Measurements from ENCODE around the gene AKAP3. TPM values are rescaled to one million over a fixed set of nuclear protein-coding genes. Genes with fewer than 3 reads are reported as not detected.
A peak's percentile ranks its signal among the peaks of the same experiment; 100 is the strongest.

Gene AKAP3
- total RNA-seq, 1 donor from 2014 or later: 1.0 TPM

- peaks cover 15 to 23% (median 21%) of the 10 kb centered on the region in 3 donors for H3K4me1 ChIP-seq (ENCODE audit: control insufficient read depth in 3 of 3, insufficient read depth in 3 of 3, low read length in 3 of 3)
- no peaks in the 10 kb centered on the region for H3K27me3 ChIP-seq (ENCODE audit: control insufficient read depth in 3 of 3, insufficient read depth in 3 of 3, low read length in 3 of 3)
- peak overlapping the region; percentile 81 for H3K27ac ChIP-seq (ENCODE audit: low read depth, low read length)
- H3K36me3 ChIP-seq (ENCODE audit: control insufficient read depth in 3 of 3, insufficient read depth in 3 of 3, low read length in 3 of 3): peaks cover 0 to 2% (median 0%) of the 10 kb centered on the region in 3 donors
- peak overlapping the region; percentile 84 to 95 (median 93) for H3K9ac ChIP-seq (ENCODE audit: low read depth in 1 of 3, low read length in 3 of 3)
- peak overlapping the region; percentile 89 to 100 (median 92) for H3K4me3 ChIP-seq (ENCODE audit: low read length in 3 of 3)
- H3K9me3 ChIP-seq (ENCODE audit: control insufficient read depth in 3 of 3, low read length in 3 of 3): no peaks in the 10 kb centered on the region
These were observed 749 bp downstream of the AKAP3 start for GRCh38 chr12:4648104-4648500.

GRCh38 chr12:4645023-4645422, 3.8 kb downstream of the AKAP3 start:
- H3K27me3 ChIP-seq (ENCODE audit: control insufficient read depth in 3 of 3, insufficient read depth in 3 of 3, low read length in 3 of 3): no peaks in the 10 kb centered on the region
- no peak overlapping the region for H3K27ac ChIP-seq (ENCODE audit: low read depth, low read length)
- peaks cover 4 to 13% (median 7%) of the 10 kb centered on the region in 3 donors for H3K4me1 ChIP-seq (ENCODE audit: control insufficient read depth in 3 of 3, insufficient read depth in 3 of 3, low read length in 3 of 3)
- H3K4me3 ChIP-seq (ENCODE audit: low read length in 3 of 3): no peak overlapping the region
- H3K9ac ChIP-seq (ENCODE audit: low read depth in 1 of 3, low read length in 3 of 3): no peak overlapping the region
- H3K36me3 ChIP-seq (ENCODE audit: control insufficient read depth in 3 of 3, insufficient read depth in 3 of 3, low read length in 3 of 3): no peaks in the 10 kb centered on the region
- H3K9me3 ChIP-seq (ENCODE audit: control insufficient read depth in 3 of 3, low read length in 3 of 3): no peaks in the 10 kb centered on the region

GRCh38 chr12:4643747-4644146, 5.1 kb downstream of the AKAP3 start:
- H3K36me3 ChIP-seq (ENCODE audit: control insufficient read depth in 3 of 3, insufficient read depth in 3 of 3, low read length in 3 of 3): no peaks in the 10 kb centered on the region
- H3K4me3 ChIP-seq (ENCODE audit: low read length in 3 of 3): no peak overlapping the region
- no peaks in the 10 kb centered on the region for H3K27me3 ChIP-seq (ENCODE audit: control insufficient read depth in 3 of 3, insufficient read depth in 3 of 3, low read length in 3 of 3)
- H3K9me3 ChIP-seq (ENCODE audit: control insufficient read depth in 3 of 3, low read length in 3 of 3): no peaks in the 10 kb centered on the region
- no peak overlapping the region for H3K27ac ChIP-seq (ENCODE audit: low read depth, low read length)
- peaks cover 4 to 7% (median 4%) of the 10 kb centered on the region in 3 donors for H3K4me1 ChIP-seq (ENCODE audit: control insufficient read depth in 3 of 3, insufficient read depth in 3 of 3, low read length in 3 of 3)
- H3K9ac ChIP-seq (ENCODE audit: low read depth in 1 of 3, low read length in 3 of 3): no peak overlapping the region

GRCh38 chr12:4630262-4630661, 18.6 kb downstream of the AKAP3 start:
- peaks cover 0 to 2% (median 0%) of the 10 kb centered on the region in 3 donors for H3K9me3 ChIP-seq (ENCODE audit: control insufficient read depth in 3 of 3, low read length in 3 of 3)

GRCh38 chr12:4628406-4628805, 20.4 kb downstream of the AKAP3 start:
- Histone ChIP-seq H3K27ac (ENCODE audit: low read depth, low read length) (no peak overlapping the region), H3K36me3 (ENCODE audit: control insufficient read depth in 3 of 3, insufficient read depth in 3 of 3, low read length in 3 of 3) (no peaks in the 10 kb centered on the region), H3K9ac (ENCODE audit: low read depth in 1 of 3, low read length in 3 of 3) (no peak overlapping the region), H3K27me3 (ENCODE audit: control insufficient read depth in 3 of 3, insufficient read depth in 3 of 3, low read length in 3 of 3) (no peaks in the 10 kb centered on the region), H3K4me1 (ENCODE audit: control insufficient read depth in 3 of 3, insufficient read depth in 3 of 3, low read length in 3 of 3) (no peaks in the 10 kb centered on the region), H3K4me3 (ENCODE audit: low read length in 3 of 3) (no peak overlapping the region), H3K9me3 (ENCODE audit: control insufficient read depth in 3 of 3, low read length in 3 of 3) (peaks cover 0 to 2% (median 0%) of the 10 kb centered on the region in 3 donors)

More at GRCh38 chr12:4630262-4630661, 18.6 kb downstream of the AKAP3 start:
- Histone ChIP-seq H3K27me3 (ENCODE audit: control insufficient read depth in 3 of 3, insufficient read depth in 3 of 3, low read length in 3 of 3) (no peaks in the 10 kb centered on the region), H3K4me1 (ENCODE audit: control insufficient read depth in 3 of 3, insufficient read depth in 3 of 3, low read length in 3 of 3) (no peaks in the 10 kb centered on the region), H3K36me3 (ENCODE audit: control insufficient read depth in 3 of 3, insufficient read depth in 3 of 3, low read length in 3 of 3) (no peaks in the 10 kb centered on the region), H3K27ac (ENCODE audit: low read depth, low read length) (no peak overlapping the region), H3K9ac (ENCODE audit: low read depth in 1 of 3, low read length in 3 of 3) (no peak overlapping the region), H3K4me3 (ENCODE audit: low read length in 3 of 3) (no peak overlapping the region)

- Histone ChIP-seq H3K27me3 (ENCODE audit: control insufficient read depth in 3 of 3, insufficient read depth in 3 of 3, low read length in 3 of 3) (no peaks in the 10 kb centered on the region), H3K27ac (ENCODE audit: low read depth, low read length) (no peak overlapping the region), H3K4me1 (ENCODE audit: control insufficient read depth in 3 of 3, insufficient read depth in 3 of 3, low read length in 3 of 3) (no peaks in the 10 kb centered on the region), H3K9ac (ENCODE audit: low read depth in 1 of 3, low read length in 3 of 3) (no peak overlapping the region), H3K36me3 (ENCODE audit: control insufficient read depth in 3 of 3, insufficient read depth in 3 of 3, low read length in 3 of 3) (no peaks in the 10 kb centered on the region), H3K9me3 (ENCODE audit: control insufficient read depth in 3 of 3, low read length in 3 of 3) (peaks cover 0 to 2% (median 0%) of the 10 kb centered on the region in 3 donors), H3K4me3 (ENCODE audit: low read length in 3 of 3) (no peak overlapping the region)
These were observed 22.3 kb downstream of the AKAP3 start for GRCh38 chr12:4626543-4626942.

GRCh38 chr12:4621511-4621910, 27.3 kb downstream of the AKAP3 start:
- no peak overlapping the region for H3K9ac ChIP-seq (ENCODE audit: low read depth in 1 of 3, low read length in 3 of 3)
- no peak overlapping the region for H3K27ac ChIP-seq (ENCODE audit: low read depth, low read length)
- no peaks in the 10 kb centered on the region for H3K9me3 ChIP-seq (ENCODE audit: control insufficient read depth in 3 of 3, low read length in 3 of 3)
- no peaks in the 10 kb centered on the region for H3K27me3 ChIP-seq (ENCODE audit: control insufficient read depth in 3 of 3, insufficient read depth in 3 of 3, low read length in 3 of 3)
- no peak overlapping the region for H3K4me3 ChIP-seq (ENCODE audit: low read length in 3 of 3)
- no peaks in the 10 kb centered on the region for H3K36me3 ChIP-seq (ENCODE audit: control insufficient read depth in 3 of 3, insufficient read depth in 3 of 3, low read length in 3 of 3)
- no peaks in the 10 kb centered on the region for H3K4me1 ChIP-seq (ENCODE audit: control insufficient read depth in 3 of 3, insufficient read depth in 3 of 3, low read length in 3 of 3)

GRCh38 chr12:4615667-4616066, 33.2 kb downstream of the AKAP3 start:
- no peaks in the 10 kb centered on the region for H3K4me1 ChIP-seq (ENCODE audit: control insufficient read depth in 3 of 3, insufficient read depth in 3 of 3, low read length in 3 of 3)
- peaks cover 12 to 38% (median 32%) of the 10 kb centered on the region in 3 donors for H3K36me3 ChIP-seq (ENCODE audit: control insufficient read depth in 3 of 3, insufficient read depth in 3 of 3, low read length in 3 of 3)
- no peak overlapping the region for H3K4me3 ChIP-seq (ENCODE audit: low read length in 3 of 3)
- H3K9me3 ChIP-seq (ENCODE audit: control insufficient read depth in 3 of 3, low read length in 3 of 3): no peaks in the 10 kb centered on the region
- no peaks in the 10 kb centered on the region for H3K27me3 ChIP-seq (ENCODE audit: control insufficient read depth in 3 of 3, insufficient read depth in 3 of 3, low read length in 3 of 3)
- H3K9ac ChIP-seq (ENCODE audit: low read depth in 1 of 3, low read length in 3 of 3): no peak overlapping the region
- H3K27ac ChIP-seq (ENCODE audit: low read depth, low read length): no peak overlapping the region

GRCh38 chr12:4610481-4610880, 38.4 kb downstream of the AKAP3 start:
- Histone ChIP-seq H3K27me3 (ENCODE audit: control insufficient read depth in 3 of 3, insufficient read depth in 3 of 3, low read length in 3 of 3) (no peaks in the 10 kb centered on the region), H3K36me3 (ENCODE audit: control insufficient read depth in 3 of 3, insufficient read depth in 3 of 3, low read length in 3 of 3) (peaks cover 11 to 49% (median 38%) of the 10 kb centered on the region in 3 donors), H3K9me3 (ENCODE audit: control insufficient read depth in 3 of 3, low read length in 3 of 3) (no peaks in the 10 kb centered on the region), H3K27ac (ENCODE audit: low read depth, low read length) (no peak overlapping the region), H3K4me1 (ENCODE audit: control insufficient read depth in 3 of 3, insufficient read depth in 3 of 3, low read length in 3 of 3) (no peaks in the 10 kb centered on the region), H3K4me3 (ENCODE audit: low read length in 3 of 3) (no peak overlapping the region), H3K9ac (ENCODE audit: low read depth in 1 of 3, low read length in 3 of 3) (no peak overlapping the region)

- Histone ChIP-seq H3K4me1 (ENCODE audit: control insufficient read depth in 3 of 3, insufficient read depth in 3 of 3, low read length in 3 of 3) (peaks cover 0 to 3% (median 0%) of the 10 kb centered on the region in 3 donors), H3K9me3 (ENCODE audit: control insufficient read depth in 3 of 3, low read length in 3 of 3) (no peaks in the 10 kb centered on the region), H3K4me3 (ENCODE audit: low read length in 3 of 3) (no peak overlapping the region), H3K27me3 (ENCODE audit: control insufficient read depth in 3 of 3, insufficient read depth in 3 of 3, low read length in 3 of 3) (no peaks in the 10 kb centered on the region), H3K9ac (ENCODE audit: low read depth in 1 of 3, low read length in 3 of 3) (no peak overlapping the region), H3K27ac (ENCODE audit: low read depth, low read length) (no peak overlapping the region), H3K36me3 (ENCODE audit: control insufficient read depth in 3 of 3, insufficient read depth in 3 of 3, low read length in 3 of 3) (peaks cover 8 to 42% (median 29%) of the 10 kb centered on the region in 3 donors)
These were observed 39.8 kb downstream of the AKAP3 start for GRCh38 chr12:4609071-4609470.

All from skeletal muscle tissue (tissue), 4 donors.